NOMO-1 (cell line): ENCODE results near the gene PLB1.
"Not testable (repeated sequence)": the region's sequence is repeated elsewhere in the genome, so short reads cannot be mapped to it uniquely, and the experiment has no call there.

Experiments used
- DNase-seq, 2 experiments: peaks; one replicate each; lab custom pipeline; 2025; ENCODE audit not compliant: unreplicated experiment in 2 of 2; lab: John Stamatoyannopoulos, UW

PLB1 gene

GRCh38 chr2:28662044-28662443, 166.2 kb downstream of the PLB1 start:
- no peak for DNase-seq

DNA sequence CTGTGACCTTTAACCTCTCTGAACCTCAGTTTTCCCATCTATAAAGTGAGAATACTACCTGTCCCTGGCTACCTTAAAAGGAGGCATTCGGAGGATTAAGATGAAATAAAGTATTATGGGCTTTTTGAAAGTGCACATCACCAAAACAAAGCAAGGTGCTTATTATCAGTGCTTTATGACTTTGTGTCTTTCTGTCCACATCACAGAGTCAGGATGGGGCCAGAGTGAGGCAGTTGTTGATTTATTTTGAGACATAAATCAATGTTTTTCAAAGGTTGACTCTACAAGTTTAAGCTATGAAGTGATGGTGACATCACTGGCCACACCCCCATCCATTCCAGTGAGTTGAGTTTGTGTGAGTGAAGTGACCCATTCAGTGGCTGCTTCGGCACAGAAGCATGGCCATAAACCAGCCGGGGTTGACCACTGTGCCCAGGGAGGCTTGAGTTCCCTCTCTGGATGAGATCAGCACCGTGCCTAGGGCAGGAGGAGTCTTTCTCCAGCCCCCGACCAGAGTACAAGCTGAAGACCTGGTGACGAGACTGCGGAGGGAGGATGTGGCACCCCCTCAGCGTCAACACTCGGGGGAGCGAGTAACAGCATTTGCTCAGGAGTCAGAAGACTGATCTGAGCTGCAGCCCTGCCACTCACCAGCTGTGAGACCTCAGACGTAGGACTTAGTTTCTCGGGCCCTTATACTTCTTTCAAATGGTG, 166.8 kb downstream of the PLB1 start:
- no peak for DNase-seq

- DNase-seq, result no peak
These were observed 167.5 kb downstream of the PLB1 start for GRCh38 chr2:28663359-28663758.

DNA sequence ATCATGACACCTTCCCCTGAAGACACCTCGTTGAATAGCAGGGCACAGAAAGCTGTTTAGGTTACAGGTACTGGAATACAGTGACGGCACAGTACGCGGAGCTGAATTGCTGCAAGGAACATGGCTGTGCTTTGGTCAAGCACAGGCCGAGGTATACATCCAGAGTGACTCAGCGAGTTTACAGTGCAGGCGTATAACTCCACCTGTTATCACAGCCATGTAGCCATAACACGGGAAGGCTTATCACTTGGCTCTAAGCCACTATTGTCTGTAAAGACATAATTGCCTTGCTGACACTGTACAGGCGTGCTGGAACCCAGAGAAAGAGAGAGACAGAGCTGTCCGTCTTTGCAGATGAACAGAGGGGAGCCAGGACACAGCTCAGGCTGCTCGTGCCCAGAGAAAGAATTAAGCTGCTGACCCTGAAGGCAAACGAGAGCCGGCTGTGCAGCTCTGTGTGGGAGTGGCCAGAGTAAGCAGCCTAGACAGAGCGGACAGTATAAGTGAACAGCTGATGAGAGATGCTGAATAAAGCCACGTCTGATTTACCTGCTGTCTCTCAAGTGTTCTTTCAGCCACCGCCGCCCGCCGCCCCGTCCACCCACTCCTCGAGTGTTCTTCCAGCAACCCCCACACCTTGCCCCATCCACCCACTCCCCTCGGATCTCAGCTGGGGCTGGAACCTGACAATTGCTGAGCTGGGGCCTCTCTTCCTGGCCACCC, 168.4 kb downstream of the PLB1 start:
- DNase-seq, result no peak

- no peak for DNase-seq
These were observed 169.3 kb downstream of the PLB1 start for GRCh38 chr2:28665041-28665704.

- DNase-seq, result not testable (repeated sequence)
These were observed 170.0 kb downstream of the PLB1 start for GRCh38 chr2:28665811-28666377.

DNA sequence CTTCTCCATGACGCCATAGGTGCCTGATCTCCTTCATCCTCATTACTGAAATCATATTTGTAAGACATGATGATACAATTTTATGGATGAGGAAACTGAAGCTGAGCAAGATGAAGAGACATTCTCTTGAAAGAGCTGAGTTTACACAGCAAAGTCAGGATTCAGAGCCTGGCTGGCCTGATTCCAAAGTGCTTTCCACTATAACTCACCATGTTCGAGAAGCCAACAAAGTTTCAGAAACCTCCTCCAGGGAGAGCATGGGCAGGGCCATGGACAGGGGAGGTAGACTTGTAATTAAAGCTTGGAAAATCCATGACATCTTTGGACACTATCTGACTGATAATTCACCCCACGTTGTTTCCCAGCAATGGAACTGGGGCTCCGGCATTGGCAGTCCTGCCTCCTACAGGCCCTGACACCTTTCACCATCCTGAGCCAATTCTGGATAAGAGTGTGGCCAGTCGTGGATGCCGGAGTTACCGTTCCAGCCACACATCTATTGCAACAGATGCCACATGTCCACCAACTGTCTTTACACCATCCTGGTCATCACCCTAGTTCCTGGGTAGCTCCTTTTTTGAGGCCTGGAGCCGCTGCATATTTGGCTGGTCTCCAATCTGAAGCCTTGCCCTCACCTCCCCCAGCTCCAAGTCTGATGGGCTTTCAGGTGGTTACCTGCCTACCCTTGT, 170.8 kb downstream of the PLB1 start:
- no peak for DNase-seq

DNA sequence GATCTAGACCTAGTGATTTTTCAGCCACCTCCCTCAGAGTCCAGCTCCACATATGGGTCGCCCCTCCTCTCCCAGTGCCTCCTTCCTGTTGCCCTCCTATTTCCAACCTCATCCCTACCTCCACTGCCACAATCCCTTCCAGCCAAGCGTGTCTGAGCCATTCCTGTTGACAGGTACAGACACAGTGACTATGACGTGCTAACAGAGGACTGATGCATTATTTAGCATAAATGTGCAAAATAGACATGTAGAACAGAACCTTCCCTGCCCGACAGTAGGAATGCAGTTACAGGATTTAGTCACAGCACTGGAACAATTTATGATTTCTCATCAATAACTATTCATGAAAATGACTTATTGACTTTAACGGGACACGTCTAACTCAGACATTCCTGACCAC, 171.4 kb downstream of the PLB1 start:
- no peak for DNase-seq

DNA sequence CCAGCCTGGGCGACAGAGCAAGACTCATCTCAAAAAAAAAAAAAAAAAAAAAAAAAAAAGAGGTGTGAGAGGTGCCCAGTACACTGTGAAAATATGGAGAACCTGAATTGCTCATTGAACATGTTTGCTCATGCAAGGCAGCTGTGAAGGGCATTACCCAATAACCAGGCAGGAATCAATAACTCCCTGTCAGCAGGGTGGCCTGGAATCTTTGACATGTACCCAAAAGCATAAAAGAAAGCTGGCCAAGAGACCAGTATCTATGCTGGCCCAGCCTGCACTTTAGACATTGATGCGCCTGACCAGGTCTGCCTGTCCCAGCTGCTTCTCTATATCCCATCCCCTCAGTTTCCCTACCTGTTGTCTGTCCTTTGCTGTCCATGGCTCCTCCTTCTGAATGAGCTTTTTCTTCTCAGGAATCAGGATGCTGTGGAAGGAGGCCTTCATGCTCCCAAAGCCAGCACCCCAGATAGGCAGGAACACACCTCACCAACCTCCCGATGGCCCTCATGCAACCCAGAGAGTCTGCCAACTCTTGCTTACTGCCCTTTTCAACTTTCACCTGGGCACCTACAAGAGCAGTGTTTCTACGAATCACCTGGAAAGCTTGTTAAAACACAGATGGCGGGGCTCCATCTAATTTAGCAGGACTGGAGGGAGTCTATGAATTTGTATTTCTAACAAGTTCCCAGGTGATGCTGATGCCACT, 172.4 kb downstream of the PLB1 start:
- no peak for DNase-seq

GRCh38 chr2:28668880-28669279, 173.0 kb downstream of the PLB1 start:
- no peak for DNase-seq

DNA sequence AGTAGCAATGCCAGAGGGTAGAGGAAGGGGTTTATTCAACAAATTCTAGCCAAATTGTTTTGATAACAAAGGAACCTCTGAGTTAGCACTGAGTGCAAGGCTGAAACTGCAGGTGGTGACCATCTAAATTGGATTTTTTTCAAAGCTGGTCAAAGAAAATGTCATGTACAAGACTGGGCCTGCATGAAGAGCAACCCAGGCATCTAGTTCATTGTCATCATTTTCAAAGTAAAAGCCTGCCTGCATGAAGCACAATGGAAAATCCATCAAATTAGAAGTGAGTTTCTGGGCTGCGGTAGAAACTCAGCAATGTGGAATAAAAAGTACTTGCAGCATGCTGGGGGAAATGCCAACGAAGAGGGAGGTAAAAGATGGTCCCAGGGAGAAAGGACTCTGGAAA, 175.0 kb downstream of the PLB1 start:
- no peak for DNase-seq

- no peak for DNase-seq
These were observed 177.5 kb downstream of the PLB1 start for GRCh38 chr2:28673338-28673737.

DNA sequence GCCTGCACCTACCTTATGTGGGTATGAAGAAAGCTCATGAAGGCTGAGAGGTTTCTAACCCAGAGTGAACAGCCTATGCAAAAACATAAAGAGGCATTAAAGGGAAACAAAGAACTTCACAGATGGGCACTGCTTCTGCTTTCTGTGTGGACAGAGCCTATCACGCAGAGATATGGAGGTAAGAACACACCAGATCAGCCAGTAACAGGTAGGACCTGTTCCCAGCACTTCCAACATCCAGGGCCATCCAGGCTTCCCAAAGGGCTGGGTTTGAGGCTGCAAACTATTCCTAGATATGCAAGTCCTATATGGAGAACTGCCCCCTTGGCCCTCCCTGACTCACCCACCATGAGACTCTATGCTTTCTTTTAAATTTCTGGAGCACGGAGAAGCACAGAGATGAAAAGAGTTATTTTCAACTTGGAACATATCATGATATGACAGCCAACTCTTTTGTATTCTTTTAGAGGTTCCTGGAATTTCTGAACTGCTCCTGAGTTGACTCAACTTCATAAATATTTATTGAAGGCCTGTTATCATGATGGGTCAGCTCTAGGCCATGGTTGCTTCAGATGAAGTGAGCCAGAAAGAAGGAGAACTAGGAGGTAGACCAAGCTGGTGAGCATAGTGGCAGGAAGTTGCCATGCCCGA, 178.3 kb downstream of the PLB1 start:
- DNase-seq, result no peak

GRCh38 chr2:28674713-28675068, 178.8 kb downstream of the PLB1 start:
- no peak for DNase-seq

GRCh38 chr2:28676152-28676835, 180.4 kb downstream of the PLB1 start:
- DNase-seq, result no peak

- no peak for DNase-seq
These were observed 182.5 kb downstream of the PLB1 start for GRCh38 chr2:28678175-28678855.

- no peak for DNase-seq
These were observed 183.1 kb downstream of the PLB1 start for GRCh38 chr2:28678944-28679343.

DNA sequence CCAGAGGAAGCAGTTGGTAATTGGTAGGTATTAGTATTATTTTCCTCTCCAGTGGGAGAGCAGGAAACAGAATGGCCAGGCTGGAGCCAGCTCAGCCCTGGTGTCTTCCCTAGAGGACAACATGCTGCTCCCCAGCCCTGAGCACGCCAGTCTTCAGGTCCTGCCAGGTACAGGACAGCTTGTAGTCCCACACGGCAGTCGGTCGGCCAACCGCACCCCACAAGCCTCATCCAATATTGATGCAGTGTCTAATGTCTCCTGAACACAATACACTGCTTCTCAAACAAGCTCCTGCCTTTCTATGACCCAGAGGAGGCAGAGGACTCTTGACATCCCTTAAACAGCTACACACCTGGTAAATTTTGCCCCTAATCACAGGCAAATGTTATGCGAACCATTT, 184.8 kb downstream of the PLB1 start:
- DNase-seq, result no peak

GRCh38 chr2:28681158-28681571, 185.3 kb downstream of the PLB1 start:
- DNase-seq, result no peak
